ENCODE measurements around the gene ANKFN1. TPM values are rescaled to one million over a fixed set of nuclear protein-coding genes. Genes with fewer than 3 reads are reported as not detected.

The ANKFN1 gene
- total and polyA plus RNA-seq, 3 donors from 2014 or later, result 3.7 to 11.4 (median 5.1) TPM

DNA sequence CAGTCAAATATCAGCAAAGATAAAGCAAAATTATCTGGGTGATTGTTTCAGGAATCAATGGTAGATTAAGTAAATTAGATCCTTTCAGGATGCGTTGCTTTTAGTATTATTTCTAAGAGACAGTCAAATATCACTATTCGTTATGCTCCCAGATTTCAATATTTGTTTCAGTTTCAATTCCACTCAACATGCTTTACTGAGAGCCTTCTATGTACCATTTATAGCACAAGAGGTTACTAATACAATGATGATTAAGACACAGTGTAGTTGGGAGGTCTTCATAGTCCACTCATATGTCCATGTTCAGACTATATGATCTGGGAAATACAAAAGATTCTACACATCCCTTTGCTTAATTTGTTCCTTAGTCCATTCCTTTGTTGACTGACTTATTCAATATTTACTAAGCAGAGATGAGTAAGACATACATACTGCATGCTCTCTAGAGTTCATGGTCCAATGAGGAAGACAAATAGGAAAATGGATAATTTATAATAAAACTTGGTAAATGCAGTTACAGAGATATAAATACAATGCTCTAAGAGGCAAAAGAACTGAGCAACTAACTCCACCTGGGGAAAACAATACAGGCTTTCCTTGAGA is 352.0 kb downstream of the ANKFN1 start:
- TF ChIP-seq POLR2A (IDR thresholded peaks at IDR 0.05) (no peak), CTCF (IDR thresholded peaks at IDR 0.05) (no peak)
- H3K4me3 ChIP-seq, result no peak overlapping the region
- no peaks in the 10 kb centered on the region for H3K9me3 ChIP-seq
- intact Hi-C loops (cut with DNase I; ENCODE audit: low total_unique reads), result no loop called here
- H3K27ac ChIP-seq, result no peak overlapping the region
- H3K4me1 ChIP-seq, result no peaks in the 10 kb centered on the region
- no peak for DNase-seq
- 87 to 90% methylated on average over 2 of the region's 2 CpGs for WGBS, 2 donors
- H3K27me3 ChIP-seq, result no peaks in the 10 kb centered on the region
- no peaks in the 10 kb centered on the region for H3K36me3 ChIP-seq (ENCODE audit: low read depth, missing control alignments)

DNA sequence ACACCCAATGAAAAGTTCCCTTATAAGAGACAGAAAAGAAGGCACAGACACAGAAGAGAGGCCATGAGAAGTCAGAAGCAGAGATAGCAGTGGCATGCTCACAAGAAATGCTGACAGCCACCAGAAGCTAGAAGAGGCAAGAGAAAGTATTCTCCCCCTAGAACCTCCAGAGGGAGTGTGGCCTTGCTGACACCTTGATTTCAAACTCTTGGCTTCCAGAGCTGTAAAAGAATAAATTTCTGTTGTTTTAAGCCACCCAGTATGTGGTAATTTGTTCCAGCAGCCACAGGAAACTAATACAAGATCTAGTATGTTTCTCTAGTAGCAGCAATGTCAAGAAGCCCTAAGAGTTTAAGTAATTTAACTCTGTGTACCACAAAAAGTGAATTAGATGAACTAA is 353.1 kb downstream of the ANKFN1 start:
- Histone ChIP-seq H3K27ac (no peak overlapping the region), H3K4me1 (no peaks in the 10 kb centered on the region), H3K36me3 (ENCODE audit: low read depth, missing control alignments) (no peaks in the 10 kb centered on the region), H3K9me3 (no peaks in the 10 kb centered on the region), H3K4me3 (no peak overlapping the region), H3K27me3 (no peaks in the 10 kb centered on the region)
- no peak for DNase-seq
- intact Hi-C loops (cut with DNase I; ENCODE audit: low total_unique reads), result no loop called here
- TF ChIP-seq CTCF (IDR thresholded peaks at IDR 0.05), result no peak
- TF ChIP-seq POLR2A (IDR thresholded peaks at IDR 0.05), result no peak

DNA sequence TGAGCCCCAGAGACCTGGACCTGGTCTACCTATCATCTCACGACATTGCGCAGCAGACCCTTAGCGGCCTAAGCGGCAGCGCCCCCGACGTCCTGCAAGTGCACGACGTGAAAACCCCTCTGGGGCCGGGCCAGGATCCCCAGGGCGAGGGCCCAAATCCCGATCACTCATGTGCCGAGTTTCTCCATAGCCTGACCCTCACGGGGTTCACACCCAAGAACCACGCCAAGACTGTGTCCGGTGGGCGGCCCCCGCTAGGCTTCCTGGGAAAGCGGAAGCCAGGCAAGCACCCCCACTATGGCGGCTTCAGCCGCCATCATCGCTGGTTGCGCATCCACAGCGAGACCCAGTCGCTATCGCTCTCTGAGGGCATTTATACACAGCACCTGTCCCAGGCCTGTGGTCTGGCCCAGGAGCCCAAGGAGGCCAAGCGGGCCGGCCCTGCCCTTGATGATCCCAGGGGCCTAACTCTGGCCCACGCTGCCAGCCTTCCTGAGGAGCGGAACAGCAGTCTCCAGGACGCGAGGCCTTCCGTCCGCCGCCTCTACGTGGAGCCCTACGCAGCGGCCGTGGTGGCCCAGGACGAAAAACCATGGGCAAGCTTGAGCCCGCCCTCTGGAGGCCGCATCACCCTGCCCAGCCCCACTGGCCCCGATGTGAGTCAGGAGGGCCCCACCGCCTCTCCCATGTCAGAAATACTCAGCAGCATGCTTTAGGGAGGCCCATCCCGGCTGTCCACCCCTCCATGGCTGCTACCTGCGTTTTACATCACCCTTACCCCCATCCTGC is 357.5 kb downstream of the ANKFN1 start:
- Histone ChIP-seq H3K9me3 (no peaks in the 10 kb centered on the region), H3K27me3 (no peaks in the 10 kb centered on the region), H3K36me3 (ENCODE audit: low read depth, missing control alignments) (no peaks in the 10 kb centered on the region), H3K27ac (no peak overlapping the region), H3K4me1 (no peaks in the 10 kb centered on the region), H3K4me3 (peak overlapping the region; percentile 36 to 60)
- no peak for TF ChIP-seq POLR2A (IDR thresholded peaks at IDR 0.05)
- no peak for TF ChIP-seq CTCF (IDR thresholded peaks at IDR 0.05)
- intact Hi-C loops (cut with DNase I; ENCODE audit: low total_unique reads), result no loop called here
- 75 to 83% methylated on average over 21 to 46 of the region's 46 CpGs for WGBS, 2 donors
- DNase-seq, result peak; percentile 56

DNA sequence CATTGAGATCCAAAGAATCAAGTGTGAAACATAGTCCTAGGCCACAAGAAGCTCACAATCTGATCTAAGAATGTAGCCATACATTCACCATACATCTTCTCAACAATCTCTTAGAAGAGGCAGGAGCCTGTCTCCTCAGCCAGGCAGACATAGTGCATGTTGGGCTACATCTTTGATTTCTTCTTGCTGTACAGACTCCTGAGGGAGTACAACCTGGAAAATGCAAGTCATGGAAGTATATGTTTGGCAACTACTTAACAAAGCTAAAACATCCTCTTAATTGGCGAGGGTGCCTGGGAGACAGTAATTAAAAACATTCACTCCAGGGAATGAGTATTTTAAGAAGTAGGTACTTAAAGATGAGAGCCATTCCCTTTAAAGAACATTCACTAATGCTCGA is 361.0 kb downstream of the ANKFN1 start:
- TF ChIP-seq POLR2A (IDR thresholded peaks at IDR 0.05) (no peak), CTCF (IDR thresholded peaks at IDR 0.05) (no peak)
- no peak overlapping the region for H3K27ac ChIP-seq
- intact Hi-C loops (cut with DNase I; ENCODE audit: low total_unique reads), result no loop called here
- no peak overlapping the region for H3K4me3 ChIP-seq
- no peak for DNase-seq
- 83 to 89% methylated on average over 2 of the region's 2 CpGs for WGBS, 2 donors
- no peaks in the 10 kb centered on the region for H3K36me3 ChIP-seq (ENCODE audit: low read depth, missing control alignments)
- no peaks in the 10 kb centered on the region for H3K9me3 ChIP-seq
- H3K27me3 ChIP-seq, result no peaks in the 10 kb centered on the region
- H3K4me1 ChIP-seq, result no peaks in the 10 kb centered on the region

GRCh38 chr17:56514899-56515298 is 361.6 kb downstream of the ANKFN1 start:
- no peak overlapping the region for H3K4me3 ChIP-seq
- TF ChIP-seq CTCF (IDR thresholded peaks at IDR 0.05) (no peak), POLR2A (IDR thresholded peaks at IDR 0.05) (no peak)
- no peaks in the 10 kb centered on the region for H3K27me3 ChIP-seq
- H3K36me3 ChIP-seq (ENCODE audit: low read depth, missing control alignments), result no peaks in the 10 kb centered on the region
- no peaks in the 10 kb centered on the region for H3K9me3 ChIP-seq
- WGBS, 2 donors, result 75% methylated on average over 4 of the region's 4 CpGs
- no peak for DNase-seq
- no peaks in the 10 kb centered on the region for H3K4me1 ChIP-seq
- intact Hi-C loops (cut with DNase I; ENCODE audit: low total_unique reads), result no loop called here
- H3K27ac ChIP-seq, result no peak overlapping the region
